Gastroesophageal sphincter (tissue), 3 donors: ENCODE measurements around the gene FBXW2.

Experiments
- EP300 ChIP-seq: sonication (generic); formaldehyde crosslinking; IDR thresholded peaks from one replicate; pipeline ENCODE4 v1.6.1; 2017; ENCODE audit warnings: antibody characterized with exemption, mild to moderate bottlenecking
- POLR2A ChIP-seq, 2 donors: fragments of 450-650 bp; IDR thresholded peaks; one replicate each; pipeline ENCODE4 v1.6.1; 2017; ENCODE audit warnings: antibody characterized with exemption in 2 of 2, mild to moderate bottlenecking in 2 of 2, moderate library complexity in 1 of 2
- POLR2AphosphoS5 ChIP-seq: sonication (generic); formaldehyde crosslinking; IDR thresholded peaks from one replicate; pipeline ENCODE4 v1.6.1; 2017; ENCODE audit warnings: antibody characterized with exemption
- TF ChIP-seq, protein P1 (sequence below), 4 experiments: fragments of 200-600 bp in 2 of 4; fragments of 450-650 bp in 2 of 4; sonication (generic) in 1 of 4; IDR thresholded peaks; one replicate each; pipeline ENCODE4 v1.5.1; 2017 to 2019; ENCODE audit warnings: antibody characterized with exemption in 4 of 4, mild to moderate bottlenecking in 2 of 4, moderate library complexity in 2 of 4

DNA sequence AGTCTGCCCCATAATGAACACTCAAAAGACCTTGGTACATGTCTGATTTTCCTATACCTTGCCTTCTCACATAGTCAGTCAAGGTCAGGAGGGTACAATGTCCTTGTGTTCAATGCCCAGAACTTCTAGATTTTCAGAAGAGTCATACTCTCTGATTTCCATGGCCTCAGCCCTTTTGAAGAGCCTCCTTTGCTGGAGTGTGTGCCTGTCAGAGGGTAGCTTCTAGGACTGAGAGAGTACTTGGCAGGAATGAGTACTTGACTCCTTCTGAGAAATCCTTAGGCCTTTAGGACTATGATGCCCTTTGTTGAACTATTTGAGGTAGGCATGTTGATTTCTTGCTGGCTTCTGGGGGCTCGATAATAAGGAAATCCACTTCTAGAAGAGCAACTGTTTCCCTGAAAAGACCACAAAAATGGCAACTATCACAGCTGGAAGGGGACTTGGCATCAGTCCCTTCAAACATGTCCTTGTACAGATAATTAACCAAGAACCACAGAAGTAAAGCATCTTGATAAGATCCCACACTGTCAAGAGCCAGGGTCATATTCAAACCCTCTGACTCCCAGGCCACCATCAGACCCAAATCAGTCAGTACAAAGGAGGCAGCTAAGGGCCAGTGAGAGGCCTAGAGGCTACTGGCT lies 68.3 kb downstream of the FBXW2 start:
- TF ChIP-seq, protein P1, sequence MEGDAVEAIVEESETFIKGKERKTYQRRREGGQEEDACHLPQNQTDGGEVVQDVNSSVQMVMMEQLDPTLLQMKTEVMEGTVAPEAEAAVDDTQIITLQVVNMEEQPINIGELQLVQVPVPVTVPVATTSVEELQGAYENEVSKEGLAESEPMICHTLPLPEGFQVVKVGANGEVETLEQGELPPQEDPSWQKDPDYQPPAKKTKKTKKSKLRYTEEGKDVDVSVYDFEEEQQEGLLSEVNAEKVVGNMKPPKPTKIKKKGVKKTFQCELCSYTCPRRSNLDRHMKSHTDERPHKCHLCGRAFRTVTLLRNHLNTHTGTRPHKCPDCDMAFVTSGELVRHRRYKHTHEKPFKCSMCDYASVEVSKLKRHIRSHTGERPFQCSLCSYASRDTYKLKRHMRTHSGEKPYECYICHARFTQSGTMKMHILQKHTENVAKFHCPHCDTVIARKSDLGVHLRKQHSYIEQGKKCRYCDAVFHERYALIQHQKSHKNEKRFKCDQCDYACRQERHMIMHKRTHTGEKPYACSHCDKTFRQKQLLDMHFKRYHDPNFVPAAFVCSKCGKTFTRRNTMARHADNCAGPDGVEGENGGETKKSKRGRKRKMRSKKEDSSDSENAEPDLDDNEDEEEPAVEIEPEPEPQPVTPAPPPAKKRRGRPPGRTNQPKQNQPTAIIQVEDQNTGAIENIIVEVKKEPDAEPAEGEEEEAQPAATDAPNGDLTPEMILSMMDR (IDR thresholded peaks at IDR 0.05) = no peak
- TF ChIP-seq POLR2A (IDR thresholded peaks at IDR 0.05) = no peak
- no peak for TF ChIP-seq EP300
- TF ChIP-seq POLR2AphosphoS5 = no peak
